H1 (cell line): Measurements from ENCODE around the gene PLAU.

Source experiments
- CHD1 ChIP-seq: IDR thresholded peaks from 2 replicates; pipeline ENCODE4 v1.6.1; 2012; ENCODE audit warnings: low read depth, low read length, improper control_type of control experiment
- CTCF ChIP-seq, 3 experiments: IDR thresholded peaks; 1 replicate in 2 of 3; 2 replicates in 1 of 3; pipeline versions ENCODE4 v1.5.1 to v1.6.1; 2011; ENCODE audit warnings: low read length in 3 of 3, mild to moderate bottlenecking in 3 of 3, inconsistent platforms in 2 of 3, low read depth in 1 of 3, moderate library complexity in 1 of 3; ENCODE audit not compliant: insufficient read depth in 1 of 3; ENCODE audit errors: control extremely low read depth in 1 of 3
- EP300 ChIP-seq, 2 experiments: IDR thresholded peaks; 1 replicate in 1 of 2; 2 replicates in 1 of 2; pipeline ENCODE4 v1.6.1; 2011 to 2012; ENCODE audit warnings: low read depth in 2 of 2, low read length in 2 of 2, mild to moderate bottlenecking in 2 of 2, borderline replicate concordance in 1 of 2, inconsistent platforms in 1 of 2, moderate library complexity in 1 of 2
- GABPA ChIP-seq: IDR thresholded peaks from 2 replicates; pipeline ENCODE4 v1.6.1; 2011; ENCODE audit warnings: mild to moderate bottlenecking, low read length, moderate library complexity, borderline replicate concordance; ENCODE audit not compliant: insufficient read depth
- POLR2A ChIP-seq, 2 experiments: IDR thresholded peaks; 1 replicate in 1 of 2; 2 replicates in 1 of 2; pipeline ENCODE4 v1.6.1; 2011; ENCODE audit warnings: low read depth in 2 of 2, low read length in 2 of 2, mild to moderate bottlenecking in 2 of 2; ENCODE audit errors: control extremely low read depth in 1 of 2
- RAD21 ChIP-seq, 2 experiments: IDR thresholded peaks in 1 of 2; conservative IDR thresholded peaks in 1 of 2; 2 replicates each; pipeline ENCODE4 v1.6.1; 2011; ENCODE audit warnings: low read depth in 2 of 2, low read length in 2 of 2, improper control_type of control experiment in 1 of 2, inconsistent platforms in 1 of 2, mild to moderate bottlenecking in 1 of 2, moderate library complexity in 1 of 2
- RBBP5 ChIP-seq: IDR thresholded peaks from 2 replicates; pipeline ENCODE4 v1.7.1; 2012; ENCODE audit warnings: low read depth, mild to moderate bottlenecking, inconsistent platforms, low read length, moderate library complexity, borderline replicate concordance
- RFX5 ChIP-seq: IDR thresholded peaks from 2 replicates; pipeline ENCODE4 v1.6.1; 2011; ENCODE audit warnings: low read depth, low read length, improper control_type of control experiment, borderline replicate concordance
- SIX5 ChIP-seq: IDR thresholded peaks from 2 replicates; pipeline ENCODE4 v1.6.1; 2011; ENCODE audit warnings: mild to moderate bottlenecking, low read depth, low read length
- SRF ChIP-seq: IDR thresholded peaks from 2 replicates; pipeline ENCODE4 v1.6.1; 2011; ENCODE audit warnings: mild to moderate bottlenecking, low read depth, low read length, moderate library complexity
- ZNF274 ChIP-seq: IDR thresholded peaks from 2 replicates; pipeline ENCODE4 v1.7.0; 2012; ENCODE audit warnings: low read length, borderline replicate concordance; ENCODE audit errors: extremely low read depth

DNA sequence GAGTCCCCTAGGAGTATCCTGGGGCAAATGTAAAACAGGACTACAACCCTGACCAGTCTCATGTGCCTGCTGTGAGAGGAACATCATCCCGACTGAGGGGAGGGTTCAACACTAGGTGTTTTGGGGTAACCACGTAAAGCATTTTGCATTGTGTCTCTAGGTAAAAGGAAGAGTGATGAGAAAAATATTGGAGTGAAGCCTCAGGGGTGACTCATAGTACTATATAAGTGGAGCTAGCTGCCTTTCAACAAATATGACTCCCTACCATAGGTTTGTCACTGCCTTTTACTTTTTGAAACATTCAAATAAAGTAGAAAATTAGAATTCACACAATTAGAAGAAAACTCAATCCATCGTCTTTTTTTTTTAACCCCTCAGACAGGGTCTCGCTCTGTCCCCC lies 34.0 kb upstream of the PLAU start:
- no peak for TF ChIP-seq RBBP5
- no peak for TF ChIP-seq CTCF (IDR thresholded peaks at IDR 0.05; ENCODE audit: control extremely low read depth in 1 of 3, insufficient read depth in 1 of 3, low read depth in 1 of 3, low read length in 3 of 3)
- TF ChIP-seq EP300 (IDR thresholded peaks at IDR 0.05; ENCODE audit: borderline replicate concordance in 1 of 2, low read depth in 2 of 2, low read length in 2 of 2) = no peak
- no peak for TF ChIP-seq CHD1
- TF ChIP-seq RFX5 = no peak
- no peak for TF ChIP-seq SRF
- no peak for TF ChIP-seq GABPA
- TF ChIP-seq POLR2A (IDR thresholded peaks at IDR 0.05; ENCODE audit: control extremely low read depth in 1 of 2, low read depth in 2 of 2, low read length in 2 of 2) = no peak
- TF ChIP-seq RAD21 (IDR thresholded peaks at IDR 0.05 in 1 of 2, conservative IDR thresholded peaks at IDR 0.05 in 1 of 2; ENCODE audit: low read depth in 2 of 2, low read length in 2 of 2) = no peak
- TF ChIP-seq SIX5 = no peak
- no peak for TF ChIP-seq ZNF274
